HCT116 (cell line): ENCODE data around the gene TOMM34. TPM values are rescaled to one million over a fixed set of nuclear protein-coding genes. Genes with fewer than 3 reads are reported as not detected.

Experiments used
- ATAC-seq: fragments of 200-7000 bp; cut with Tn5 transposase; 2 replicates; pipeline ENCODE4 v1.9.1; 2020; ENCODE audit warnings: mild to moderate bottlenecking, moderate library complexity
- BruUV-seq: library from RNA; stranded (reverse); fragments of 400-500 nt; replicated peaks from 2 replicates; lab custom pipeline; 2021; lab: Mats Ljungman, UMichigan
- CTCF ChIA-PET: fragments of 300-600 bp; sonication (Branson Sonifier 250); formaldehyde crosslinking; loops from one replicate; lab custom pipeline; 2021; ENCODE audit warnings: antibody characterized with exemption; lab: Charles Lee
- POLR2A ChIA-PET: fragments of 300-600, 350-600 bp; sonication (Branson Sonifier 250); formaldehyde crosslinking; loops from one replicate; lab custom pipeline; 2021; ENCODE audit warnings: antibody characterized with exemption; lab: Charles Lee
- RAD21 ChIA-PET, 2 experiments: fragments of 300-600 bp; sonication (Branson Sonifier 250); formaldehyde crosslinking; loops; one replicate each; lab custom pipeline; 2023; ENCODE audit warnings: low total read pairs in 2 of 2; ENCODE audit not compliant: uncharacterized antibody in 2 of 2, unreplicated experiment in 2 of 2, low non-redundant PET in 1 of 2; lab: Charles Lee
- DNase-seq: peaks from one replicate; pipeline ENCODE4 v3.0.0-alpha.2; 2010; ENCODE audit warnings: low read depth, low spot score
- H2AFZ ChIP-seq: fragments of 200-600 bp; shearing (Covaris generic), sonication (generic); 2 replicates; pipeline ENCODE4 v1.6.1; 2017; ENCODE audit warnings: low read depth, mixed run types, mixed read lengths, antibody characterized with exemption, low read length; ENCODE audit not compliant: poor library complexity, severe bottlenecking
- H3K27ac ChIP-seq: 2 replicates; pipeline ENCODE4 v1.5.1; 2012; ENCODE audit warnings: low read depth, low read length
- H3K27me3 ChIP-seq: fragments of 200-600 bp; sonication (generic); 2 replicates; pipeline ENCODE4 v1.6.1; 2016; ENCODE audit warnings: mixed run types, low read length, mixed read lengths; ENCODE audit not compliant: insufficient read depth
- H3K36me3 ChIP-seq, 2 experiments: fragments of 200-500 bp in 1 of 2; fragments of 200-600 bp in 1 of 2; sonication (Bioruptor generic) in 1 of 2; sonication (generic) in 1 of 2; 2 replicates each; pipeline versions ENCODE4 v1.5.1 to v1.6.1; 2014 to 2016; ENCODE audit warnings: low read length in 2 of 2, inconsistent platforms in 1 of 2, mixed read lengths in 1 of 2, mixed run types in 1 of 2; ENCODE audit not compliant: insufficient read depth in 2 of 2, control insufficient read depth in 1 of 2
- H3K4me1 ChIP-seq, 2 experiments: fragments of 200-600 bp in 1 of 2; sonication (generic) in 1 of 2; 2 replicates each; pipeline versions ENCODE4 v1.5.1 to v1.6.1; 2012 to 2017; ENCODE audit warnings: low read length in 2 of 2, inconsistent platforms in 1 of 2, mild to moderate bottlenecking in 1 of 2, mixed read lengths in 1 of 2, mixed run types in 1 of 2, moderate library complexity in 1 of 2; ENCODE audit not compliant: insufficient read depth in 2 of 2, control insufficient read depth in 1 of 2
- H3K4me2 ChIP-seq: fragments of 200-600 bp; sonication (generic); 2 replicates; pipeline ENCODE4 v1.6.1; 2017; ENCODE audit warnings: mixed run types, low read length, mixed read lengths
- H3K4me3 ChIP-seq, 2 experiments: fragments of 200-600 bp in 1 of 2; sonication (generic) in 1 of 2; replicated peaks in 1 of 2; 2 replicates each; pipeline ENCODE4 v1.5.1; 2011 to 2016; ENCODE audit warnings: low read length in 2 of 2, control low read depth in 1 of 2, low read depth in 1 of 2, mild to moderate bottlenecking in 1 of 2, mixed read lengths in 1 of 2, mixed run types in 1 of 2
- H3K79me2 ChIP-seq: fragments of 200-600 bp; sonication (generic); 2 replicates; pipeline ENCODE4 v1.6.1; 2017; ENCODE audit warnings: mild to moderate bottlenecking, mixed run types, low read length, moderate library complexity, mixed read lengths; ENCODE audit not compliant: insufficient read depth
- H3K9ac ChIP-seq: fragments of 200-600 bp; sonication (generic); 2 replicates; pipeline ENCODE4 v1.6.1; 2016; ENCODE audit warnings: low read length, mixed read lengths
- H3K9me2 ChIP-seq: fragments of 200-600 bp; sonication (generic), shearing (Covaris generic); 2 replicates; pipeline ENCODE4 v1.6.1; 2017; ENCODE audit warnings: mixed run types, mild to moderate bottlenecking, moderate library complexity; ENCODE audit not compliant: insufficient read depth
- H3K9me3 ChIP-seq, 2 experiments: fragments of 200-500 bp in 1 of 2; fragments of 200-600 bp in 1 of 2; sonication (Bioruptor generic) in 1 of 2; sonication (generic) in 1 of 2; 2 replicates each; pipeline ENCODE4 v1.6.1; 2014 to 2017; ENCODE audit warnings: low read length in 2 of 2, mixed read lengths in 2 of 2, inconsistent platforms in 1 of 2, low read depth in 1 of 2, mild to moderate bottlenecking in 1 of 2, mixed run types in 1 of 2, moderate library complexity in 1 of 2; ENCODE audit not compliant: control insufficient read depth in 1 of 2, insufficient read depth in 1 of 2
- H4K20me1 ChIP-seq: fragments of 200-600 bp; sonication (generic), shearing (Covaris generic); 2 replicates; pipeline ENCODE4 v1.6.1; 2017; ENCODE audit warnings: mixed run types, mild to moderate bottlenecking, moderate library complexity; ENCODE audit not compliant: insufficient read depth
- CBX3 ChIP-seq: IDR thresholded peaks from 2 replicates; pipeline ENCODE4 v1.6.1; 2012; ENCODE audit warnings: low read depth
- CEBPB ChIP-seq: IDR thresholded peaks from 2 replicates; pipeline ENCODE4 v1.6.1; 2012; ENCODE audit warnings: low read depth
- FOSL1 ChIP-seq: IDR thresholded peaks from 2 replicates; pipeline ENCODE4 v1.6.1; 2012; ENCODE audit warnings: low read depth
- JUND ChIP-seq: IDR thresholded peaks from 2 replicates; pipeline ENCODE4 v1.6.1; 2012
- POLR2A ChIP-seq: IDR thresholded peaks from 2 replicates; pipeline ENCODE4 v1.7.0; 2011; ENCODE audit warnings: borderline replicate concordance; ENCODE audit not compliant: insufficient read depth, insufficient read length; ENCODE audit errors: extremely low read depth
- YY1 ChIP-seq: IDR thresholded peaks from 2 replicates; pipeline ENCODE4 v1.6.1; 2011; ENCODE audit warnings: low read length, low read depth, moderate library complexity, mild to moderate bottlenecking; ENCODE audit not compliant: insufficient replicate concordance; ENCODE audit errors: extremely low read depth
- ZNF274 ChIP-seq: fragments of 200-500 bp; sonication (Bioruptor generic); IDR thresholded peaks from 2 replicates; pipeline ENCODE4 v1.6.1; 2014; ENCODE audit warnings: mild to moderate bottlenecking, low read depth, low read length, inconsistent platforms
- intact Hi-C: fragments of 100-400 bp; cut with micrococcal nuclease; formaldehyde crosslinking; loops from 2 replicates; pipeline ENCODE4 v1.10.0; 2022
- total RNA-seq: library from RNA; stranded (reverse); gene quantifications from one replicate; pipeline ENCODE4 v1.2.1, GENCODE V29; 2021; ENCODE audit not compliant: unreplicated experiment
- TF ChIP-seq, protein P1 (sequence below): IDR thresholded peaks from 2 replicates; pipeline ENCODE4 v1.6.1; 2012; ENCODE audit warnings: low read depth

Gene TOMM34
- total RNA-seq, 1 experiment from 2014 or later, result 51.7 TPM

DNA sequence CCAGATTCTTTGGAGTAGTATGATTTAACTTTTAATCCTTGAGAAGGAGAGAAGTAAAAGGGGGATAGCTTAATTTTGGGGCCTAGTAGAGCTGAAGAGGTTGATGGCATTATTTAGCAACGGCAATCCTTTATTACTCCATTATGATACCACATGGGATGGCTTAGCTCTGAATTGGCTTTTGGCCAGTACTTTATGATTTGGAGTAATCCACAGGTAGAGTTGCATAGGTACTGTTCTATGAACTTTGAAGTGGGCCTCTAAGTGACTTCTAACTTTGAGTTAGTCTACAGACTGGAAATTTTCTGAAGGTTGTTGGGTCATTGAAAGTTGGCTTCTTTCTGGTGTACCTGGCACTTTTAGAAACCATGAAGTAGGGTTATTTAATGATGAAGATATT lies 63.1 kb downstream of the TOMM34 start:
- H3K79me2 ChIP-seq, result peaks cover 100% of the 10 kb centered on the region
- peaks cover 21% of the 10 kb centered on the region; the same call in 1 of the 2 replicates for H4K20me1 ChIP-seq
- H3K9ac ChIP-seq, result no peak overlapping the region
- H3K4me1 ChIP-seq, result no peaks in the 10 kb centered on the region
- no peak for DNase-seq
- BruUV-seq, result no TSS peak
- no peaks in the 10 kb centered on the region for H3K27me3 ChIP-seq
- H3K4me3 ChIP-seq, result no peak overlapping the region
- no peak overlapping the region for H2AFZ ChIP-seq
- RAD21 ChIA-PET, result no interaction called here
- H3K36me3 ChIP-seq, result peaks cover 9 to 10% of the 10 kb centered on the region in 2 experiments; a peak in 3 of 4 replicates
- TF ChIP-seq JUND, result no peak
- no peak for TF ChIP-seq ZNF274
- no peak for TF ChIP-seq FOSL1
- no peak for TF ChIP-seq POLR2A
- no peak for TF ChIP-seq YY1
- TF ChIP-seq CEBPB, result no peak
- no peak for TF ChIP-seq CBX3
- TF ChIP-seq, protein P1, sequence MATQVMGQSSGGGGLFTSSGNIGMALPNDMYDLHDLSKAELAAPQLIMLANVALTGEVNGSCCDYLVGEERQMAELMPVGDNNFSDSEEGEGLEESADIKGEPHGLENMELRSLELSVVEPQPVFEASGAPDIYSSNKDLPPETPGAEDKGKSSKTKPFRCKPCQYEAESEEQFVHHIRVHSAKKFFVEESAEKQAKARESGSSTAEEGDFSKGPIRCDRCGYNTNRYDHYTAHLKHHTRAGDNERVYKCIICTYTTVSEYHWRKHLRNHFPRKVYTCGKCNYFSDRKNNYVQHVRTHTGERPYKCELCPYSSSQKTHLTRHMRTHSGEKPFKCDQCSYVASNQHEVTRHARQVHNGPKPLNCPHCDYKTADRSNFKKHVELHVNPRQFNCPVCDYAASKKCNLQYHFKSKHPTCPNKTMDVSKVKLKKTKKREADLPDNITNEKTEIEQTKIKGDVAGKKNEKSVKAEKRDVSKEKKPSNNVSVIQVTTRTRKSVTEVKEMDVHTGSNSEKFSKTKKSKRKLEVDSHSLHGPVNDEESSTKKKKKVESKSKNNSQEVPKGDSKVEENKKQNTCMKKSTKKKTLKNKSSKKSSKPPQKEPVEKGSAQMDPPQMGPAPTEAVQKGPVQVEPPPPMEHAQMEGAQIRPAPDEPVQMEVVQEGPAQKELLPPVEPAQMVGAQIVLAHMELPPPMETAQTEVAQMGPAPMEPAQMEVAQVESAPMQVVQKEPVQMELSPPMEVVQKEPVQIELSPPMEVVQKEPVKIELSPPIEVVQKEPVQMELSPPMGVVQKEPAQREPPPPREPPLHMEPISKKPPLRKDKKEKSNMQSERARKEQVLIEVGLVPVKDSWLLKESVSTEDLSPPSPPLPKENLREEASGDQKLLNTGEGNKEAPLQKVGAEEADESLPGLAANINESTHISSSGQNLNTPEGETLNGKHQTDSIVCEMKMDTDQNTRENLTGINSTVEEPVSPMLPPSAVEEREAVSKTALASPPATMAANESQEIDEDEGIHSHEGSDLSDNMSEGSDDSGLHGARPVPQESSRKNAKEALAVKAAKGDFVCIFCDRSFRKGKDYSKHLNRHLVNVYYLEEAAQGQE, result no peak
- TF ChIP-seq, all 23 proteins: peak for 0
- H3K27ac ChIP-seq, result no peak overlapping the region
- no peak for ATAC-seq
- H3K9me2 ChIP-seq, result no peaks in the 10 kb centered on the region
- H3K4me2 ChIP-seq, result no peak overlapping the region
- CTCF ChIA-PET, result no interaction called here
- no peaks in the 10 kb centered on the region for H3K9me3 ChIP-seq
- intact Hi-C loops, result no loop called here
- POLR2A ChIA-PET, result interaction anchor here (0.6 kb wide), 1 partner anchor 883 kb away, joined by 3 read pairs; no protein-coding TSS in a partner anchor
